Stimulated activated CD4-positive, alpha-beta T cell treated with anti-CD3 and anti-CD28 coated beads, TNF-alpha, amount 100 ng/mL, for 24 hours (primary cell): ENCODE results near the gene AATF.

Experiments used
- DNase-seq, 3 experiments: peaks; one replicate each; pipeline ENCODE4 v3.0.0-alpha.2; 2020; ENCODE audit warnings: low read depth in 3 of 3

The AATF gene

DNA sequence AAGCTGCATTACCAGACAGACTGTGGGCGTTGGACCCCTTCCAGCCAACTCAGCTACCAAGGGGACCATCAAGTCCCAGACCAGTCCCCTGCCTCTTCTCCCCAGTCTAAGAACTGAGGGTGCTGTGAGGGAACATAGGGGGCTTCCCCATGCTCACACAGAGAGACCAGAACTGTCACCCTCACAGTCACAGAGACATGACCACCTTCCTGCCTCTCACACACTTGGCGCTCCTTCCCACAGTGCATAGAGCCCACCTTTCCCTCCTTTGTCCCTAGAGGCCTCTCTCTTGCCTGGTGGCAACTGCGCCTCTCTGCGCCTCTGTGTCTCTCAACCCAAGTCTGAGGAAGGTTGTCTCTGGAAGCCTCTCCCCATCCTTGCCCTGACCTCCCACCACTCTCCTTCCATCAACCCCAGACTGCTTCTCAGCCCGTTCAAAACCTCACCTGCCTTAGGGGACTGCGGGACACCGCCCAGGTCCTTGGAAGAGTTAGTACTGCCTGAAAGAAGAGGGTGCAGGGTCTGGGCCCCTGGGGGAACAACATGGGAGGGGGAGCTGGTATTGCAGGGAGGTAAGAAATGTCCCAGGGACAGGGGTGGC lies 17.6 kb upstream of the AATF start:
- no peak for DNase-seq

- no peak for DNase-seq
Observed at GRCh38 chr17:36931697-36932382, 16.9 kb upstream of the AATF start.

DNA sequence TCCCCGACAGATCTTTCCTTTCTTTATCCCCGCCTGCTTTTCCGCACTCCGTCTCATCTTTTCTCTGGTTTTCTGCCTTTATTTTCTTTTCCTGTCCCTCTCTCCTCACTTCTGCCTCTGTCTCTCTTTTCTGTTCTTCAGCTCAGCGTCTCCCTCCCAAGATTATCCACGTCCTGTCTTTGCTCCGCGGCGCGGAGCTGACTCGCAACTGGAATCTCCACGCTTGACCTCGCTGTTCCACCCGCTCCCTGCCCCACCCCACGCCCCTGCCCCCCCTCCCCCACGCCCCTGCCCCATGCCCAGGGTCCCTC lies 16.4 kb upstream of the AATF start:
- no peak for DNase-seq

DNA sequence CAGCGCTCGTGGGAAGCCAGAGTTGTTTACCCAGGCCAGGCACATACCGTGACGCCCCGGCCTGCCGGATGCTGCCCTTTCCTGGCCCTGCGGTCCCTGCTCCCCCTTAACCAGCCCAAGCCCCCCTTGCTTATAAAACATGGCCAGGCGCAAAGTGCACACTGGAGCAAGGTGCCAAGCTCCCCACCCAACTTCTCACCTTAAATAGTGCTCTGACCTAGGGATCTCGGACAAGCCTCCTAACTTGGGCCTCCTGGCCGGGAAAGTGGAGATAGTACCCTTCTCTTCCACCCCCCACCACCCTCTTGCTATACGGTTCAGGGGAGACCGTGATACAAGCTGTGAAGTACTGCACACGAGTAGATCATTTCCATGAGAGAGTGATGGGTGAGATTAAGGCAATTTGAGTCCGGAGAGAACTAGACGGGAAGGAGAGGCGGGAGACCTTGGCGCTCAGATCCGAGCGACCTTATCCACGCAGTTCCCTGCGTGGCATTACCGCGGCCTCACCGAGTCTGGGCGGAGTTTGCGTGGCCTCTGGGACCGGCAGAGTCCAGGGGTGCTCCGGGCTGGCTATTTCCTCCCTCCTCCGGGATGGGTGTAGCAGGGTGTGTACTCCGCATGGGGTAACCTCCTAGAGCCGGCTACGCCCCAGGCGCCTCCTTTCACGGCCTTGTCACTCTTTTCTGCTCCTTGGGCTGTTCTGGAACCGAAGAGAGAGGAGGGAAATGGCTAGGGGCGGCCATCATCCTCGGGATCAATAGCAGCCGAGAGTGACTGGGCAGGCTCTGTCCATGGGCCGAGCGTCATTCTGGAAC lies 15.9 kb upstream of the AATF start:
- DNase-seq, result no peak

GRCh38 chr17:36933512-36934143 lies 15.1 kb upstream of the AATF start:
- no peak for DNase-seq

- DNase-seq, result no peak
Observed at GRCh38 chr17:36934144-36934691, 14.5 kb upstream of the AATF start.

- DNase-seq, result no peak
Observed at GRCh38 chr17:36934692-36935630, 13.8 kb upstream of the AATF start.

- no peak for DNase-seq
Observed at GRCh38 chr17:36935671-36936454, 12.9 kb upstream of the AATF start.

GRCh38 chr17:36936455-36937000 lies 12.2 kb upstream of the AATF start:
- no peak for DNase-seq

DNA sequence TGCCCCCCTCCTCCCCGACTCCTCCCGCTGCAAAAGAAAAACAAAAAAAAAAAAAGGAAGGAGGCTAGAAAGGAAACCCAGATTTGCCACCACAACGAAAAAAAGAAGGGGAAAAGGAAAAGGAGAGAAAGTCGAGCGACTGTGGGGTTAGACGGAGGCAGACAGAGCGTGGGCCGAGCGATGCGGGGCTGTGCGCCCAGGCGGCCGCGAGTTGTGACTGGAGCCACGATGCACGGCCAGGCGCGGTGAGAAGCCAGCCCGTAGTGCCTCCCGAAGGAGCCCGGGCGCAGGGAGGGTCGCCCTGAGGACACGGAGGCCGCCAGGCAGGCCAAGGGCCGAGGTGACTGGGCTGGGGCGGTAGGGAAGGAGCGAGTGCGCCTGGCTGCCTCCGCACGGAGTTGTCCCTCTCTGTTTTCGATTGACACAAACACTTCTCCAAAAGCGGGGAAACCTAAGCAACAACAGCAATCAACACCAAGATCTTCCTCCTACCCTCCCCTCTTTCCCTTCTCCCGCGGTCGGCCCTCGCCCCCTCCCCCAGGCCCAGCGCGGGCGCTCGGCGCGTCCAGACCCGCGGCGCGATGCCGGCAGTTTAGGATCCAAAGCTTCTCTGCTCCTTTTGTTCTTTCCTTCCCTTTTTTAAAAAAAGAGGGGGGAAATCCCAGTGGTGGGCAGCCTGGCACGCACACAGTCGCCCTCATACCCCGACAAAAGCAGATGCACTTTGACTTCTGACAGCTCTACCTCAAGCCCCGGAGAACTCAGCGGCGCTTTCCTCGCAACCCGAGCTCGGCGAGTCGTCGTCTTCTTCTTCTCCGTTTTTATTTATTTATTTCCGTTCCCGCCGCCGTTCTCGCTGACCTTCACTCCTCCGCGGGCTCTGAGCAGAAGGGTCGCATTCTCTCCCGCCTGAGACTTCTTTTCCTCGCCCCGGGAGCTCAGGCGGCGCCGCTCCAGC lies 11.5 kb upstream of the AATF start, which contains the start of gene LHX1:
TSS of gene LHX1 (plus strand) at position 475 of the 958 bp plus-strand sequence. CDS start 723 bp downstream, outside the sequence.
- no peak for DNase-seq

DNA sequence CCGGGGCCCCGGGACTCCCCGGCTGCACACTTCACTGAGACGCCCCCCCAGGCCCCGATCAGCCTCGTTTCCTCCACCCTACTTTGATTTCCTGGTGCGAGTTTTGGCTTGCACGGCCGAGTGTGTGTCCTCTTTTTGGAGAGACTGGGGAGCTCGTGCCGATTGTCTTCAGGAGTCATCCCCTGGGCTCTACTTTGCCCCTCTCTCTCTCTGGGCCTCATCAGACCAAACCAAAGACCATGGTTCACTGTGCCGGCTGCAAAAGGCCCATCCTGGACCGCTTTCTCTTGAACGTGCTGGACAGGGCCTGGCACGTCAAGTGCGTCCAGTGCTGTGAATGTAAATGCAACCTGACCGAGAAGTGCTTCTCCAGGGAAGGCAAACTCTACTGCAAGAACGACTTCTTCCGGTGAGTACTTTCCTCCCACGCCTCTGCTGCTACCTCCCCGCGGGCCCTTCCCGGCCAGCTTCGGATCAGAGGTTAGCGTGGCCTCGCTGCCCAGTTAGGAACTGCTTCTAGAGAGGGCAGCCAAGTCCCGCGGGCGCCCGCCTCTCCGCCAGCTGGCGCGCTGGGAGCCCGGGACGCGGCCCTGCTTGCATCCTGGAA lies 10.7 kb upstream of the AATF start:
- no peak for DNase-seq

- no peak for DNase-seq
Observed at GRCh38 chr17:36938566-36939051, 10.1 kb upstream of the AATF start.

GRCh38 chr17:36939052-36939801 lies 9.5 kb upstream of the AATF start:
- DNase-seq, result no peak

DNA sequence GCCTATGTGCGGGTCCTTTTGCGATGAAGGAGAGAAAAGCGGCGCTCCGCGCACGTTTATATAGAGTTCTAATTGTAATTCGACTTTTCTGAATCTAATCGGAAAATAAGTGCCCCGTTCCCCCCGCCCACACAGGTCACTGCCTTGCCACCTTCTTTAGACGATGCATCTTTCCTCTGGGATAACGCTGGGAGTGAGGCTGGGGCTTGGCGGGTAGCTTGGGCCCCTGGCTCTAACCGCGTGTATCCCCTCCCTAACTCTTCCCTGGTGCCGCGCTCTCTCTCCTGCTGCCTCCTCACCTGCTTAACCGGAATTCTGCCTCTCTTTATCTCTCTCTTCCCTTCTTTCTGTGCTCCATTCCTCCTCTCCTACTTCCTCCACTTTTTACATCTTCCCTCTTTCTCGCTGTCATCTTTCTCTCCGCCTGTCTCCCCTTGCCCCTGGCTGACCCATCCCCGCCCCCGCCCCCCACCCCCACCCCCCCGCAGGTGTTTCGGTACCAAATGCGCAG lies 8.9 kb upstream of the AATF start:
- no peak for DNase-seq

- DNase-seq, result no peak
Observed at GRCh38 chr17:36940313-36941264, 8.2 kb upstream of the AATF start.
